Panc1 (cell line): ENCODE data around the gene WIPF1. TPM values are rescaled to one million over a fixed set of nuclear protein-coding genes. Genes with fewer than 3 reads are reported as not detected.

ENCODE experiments used
- ATAC-seq: fragments of 200-7000 bp; cut with Tn5 transposase; 2 replicates; pipeline ENCODE4 v1.9.1; 2020; ENCODE audit warnings: mild to moderate bottlenecking, moderate library complexity
- BruUV-seq: library from RNA; stranded (reverse); fragments of 400-500 nt; replicated peaks from 2 replicates; lab custom pipeline; 2021; lab: Mats Ljungman, UMichigan
- CTCF ChIA-PET: fragments of 300-600 bp; sonication (Branson Sonifier 250); formaldehyde crosslinking; loops from one replicate; lab custom pipeline; 2022; ENCODE audit warnings: antibody characterized with exemption; lab: Charles Lee
- POLR2A ChIA-PET: fragments of 300-600 bp; sonication (Branson Sonifier 250); formaldehyde crosslinking; loops from one replicate; lab custom pipeline; 2022; ENCODE audit warnings: antibody characterized with exemption; lab: Charles Lee
- DNase-seq: peaks from one replicate; pipeline ENCODE4 v3.0.0-alpha.2; 2010; ENCODE audit warnings: low read depth, low spot score
- H3K27ac ChIP-seq: 2 replicates; pipeline ENCODE4 v1.5.1; 2011; ENCODE audit warnings: mild to moderate bottlenecking, low read length, inconsistent platforms
- H3K27me3 ChIP-seq: fragments of 200-500 bp; sonication (Bioruptor generic); 2 replicates; pipeline ENCODE4 v1.6.0; 2014; ENCODE audit warnings: low read length, inconsistent platforms; ENCODE audit not compliant: control insufficient read depth, insufficient read depth
- H3K36me3 ChIP-seq: fragments of 200-500 bp; sonication (Bioruptor generic); 2 replicates; pipeline ENCODE4 v1.5.1; 2014; ENCODE audit warnings: inconsistent platforms, mild to moderate bottlenecking, low read length, moderate library complexity; ENCODE audit not compliant: control insufficient read depth, insufficient read depth
- H3K4me1 ChIP-seq: 2 replicates; pipeline ENCODE4 v1.5.1; 2011; ENCODE audit warnings: inconsistent platforms, mild to moderate bottlenecking, low read length, moderate library complexity; ENCODE audit not compliant: control insufficient read depth, insufficient read depth
- H3K4me3 ChIP-seq, 2 experiments: 2 replicates each; pipeline ENCODE4 v1.5.1; 2011 to 2012; ENCODE audit warnings: low read depth in 2 of 2, low read length in 2 of 2, mild to moderate bottlenecking in 2 of 2, inconsistent platforms in 1 of 2, moderate library complexity in 1 of 2
- H3K9me3 ChIP-seq: fragments of 200-500 bp; sonication (Bioruptor generic); 2 replicates; pipeline ENCODE4 v1.5.1; 2014; ENCODE audit warnings: low read depth, mild to moderate bottlenecking, inconsistent platforms, low read length, moderate library complexity; ENCODE audit not compliant: control insufficient read depth, insufficient read depth
- CTCF ChIP-seq: fragments of 450-650 bp; IDR thresholded peaks from 2 replicates; pipeline ENCODE4 v1.5.1; 2017; ENCODE audit warnings: mild to moderate bottlenecking
- POLR2AphosphoS5 ChIP-seq: IDR thresholded peaks from 2 replicates; pipeline ENCODE4 v1.6.1; 2012; ENCODE audit warnings: mild to moderate bottlenecking, low read depth, low read length, moderate library complexity
- REST ChIP-seq, 2 experiments: IDR thresholded peaks; 2 replicates each; pipeline ENCODE4 v1.6.1; 2011 to 2012; ENCODE audit warnings: low read depth in 2 of 2, control low read depth in 1 of 2, low read length in 1 of 2, mild to moderate bottlenecking in 1 of 2, moderate library complexity in 1 of 2; ENCODE audit not compliant: insufficient read depth in 1 of 2
- SIN3A ChIP-seq: IDR thresholded peaks from 2 replicates; pipeline ENCODE4 v1.6.1; 2012; ENCODE audit warnings: low read depth, mild to moderate bottlenecking, low read length, moderate library complexity, borderline replicate concordance; ENCODE audit not compliant: insufficient read depth
- TCF7L2 ChIP-seq: IDR thresholded peaks from 2 replicates; pipeline ENCODE4 v1.6.1; 2011; ENCODE audit warnings: mild to moderate bottlenecking, low read depth, low read length, inconsistent platforms
- in situ Hi-C: cut with HindIII; loops from 2 replicates; pipeline ENCODE4 v1.10.0; 2016; ENCODE audit warnings: low sequenced_read_pairs, low pct_unique_long_range_greater_than_20kb
- intact Hi-C: fragments of 100-400 bp; cut with micrococcal nuclease; formaldehyde crosslinking; loops from one replicate; pipeline ENCODE4 v1.10.0; 2022; ENCODE audit not compliant: unreplicated experiment
- total RNA-seq: library from RNA; stranded (reverse); gene quantifications from one replicate; pipeline ENCODE4 v1.2.1, GENCODE V29; 2021; ENCODE audit not compliant: unreplicated experiment

WIPF1 gene
- total RNA-seq, 1 experiment from 2014 or later: 8.3 TPM

- H3K27me3 ChIP-seq: no peaks in the 10 kb centered on the region
- no TSS peak for BruUV-seq
- DNase-seq (no peak), ATAC-seq (no peak)
- in situ Hi-C loops: no loop called here
- H3K9me3 ChIP-seq: no peaks in the 10 kb centered on the region
- H3K36me3 ChIP-seq: no peaks in the 10 kb centered on the region
- H3K4me3 ChIP-seq: no peak overlapping the region
- no peaks in the 10 kb centered on the region for H3K4me1 ChIP-seq
- intact Hi-C loops: no loop called here
- ChIA-PET POLR2A (no interaction called here), CTCF (no interaction called here)
- no peak for TF ChIP-seq TCF7L2
- no peak for TF ChIP-seq REST (IDR thresholded peaks at IDR 0.05; ENCODE audit: insufficient read depth in 1 of 2, low read depth in 2 of 2, low read length in 1 of 2)
- TF ChIP-seq SIN3A: no peak
- H3K27ac ChIP-seq: no peak overlapping the region
These were observed 31.9 kb upstream of the WIPF1 start for GRCh38 chr2:174629506-174629905.

DNA sequence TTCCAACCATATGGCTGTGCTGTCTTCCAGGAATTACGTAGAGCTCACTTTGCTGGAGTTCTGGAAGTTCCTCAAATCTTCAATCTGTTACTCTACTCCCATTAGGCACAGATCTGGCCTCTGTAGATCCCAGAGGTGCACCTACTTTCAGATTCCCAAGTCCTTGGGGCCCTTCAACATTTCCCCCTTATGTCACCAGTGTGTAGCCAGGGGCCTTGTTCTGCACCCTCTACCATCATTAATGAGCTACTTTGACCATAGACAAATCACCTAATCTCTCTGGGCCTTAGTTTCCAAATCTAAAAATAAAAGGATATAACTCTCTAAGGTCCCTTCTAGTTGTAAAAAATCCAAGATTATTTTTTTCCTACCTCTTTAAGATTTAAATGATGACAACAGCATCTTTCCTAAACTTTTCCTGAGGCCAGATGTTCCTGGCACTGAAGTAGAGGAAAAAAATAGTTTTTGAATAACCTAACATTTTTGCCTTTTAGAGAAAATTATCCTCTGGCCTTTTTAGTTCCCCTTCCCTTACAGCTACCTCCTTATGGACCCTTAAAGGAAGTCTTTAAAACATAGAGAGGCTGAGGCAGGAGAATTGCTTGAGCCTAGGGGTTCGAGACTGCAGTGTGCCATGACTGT is 31.0 kb upstream of the WIPF1 start:
- no peaks in the 10 kb centered on the region for H3K9me3 ChIP-seq
- intact Hi-C loops (no loop called here), in situ Hi-C loops (no loop called here)
- no peak for DNase-seq
- TF ChIP-seq POLR2AphosphoS5 (no peak), CTCF (no peak), REST (IDR thresholded peaks at IDR 0.05; ENCODE audit: insufficient read depth in 1 of 2, low read depth in 2 of 2, low read length in 1 of 2) (no peak), SIN3A (no peak), TCF7L2 (no peak)
- ChIA-PET CTCF (no interaction called here), POLR2A (no interaction called here)
- no peak overlapping the region for H3K4me3 ChIP-seq
- H3K27me3 ChIP-seq: no peaks in the 10 kb centered on the region
- H3K4me1 ChIP-seq: no peaks in the 10 kb centered on the region
- H3K27ac ChIP-seq: no peak overlapping the region
- no TSS peak for BruUV-seq
- ATAC-seq: no peak
- no peaks in the 10 kb centered on the region for H3K36me3 ChIP-seq
